Activated T-cell treated with anti-CD3 and anti-CD28 coated beads, Interleukin-2, amount 50 U/mL, for 4 hours (primary cell): ENCODE results near the gene NUP214. TPM values are rescaled to one million over a fixed set of nuclear protein-coding genes. Genes with fewer than 3 reads are reported as not detected.
A peak's percentile ranks its signal among the peaks of the same experiment; 100 is the strongest.

Source experiments
- ATAC-seq, 2 donors: fragments of 200-7000 bp; cut with Tn5 transposase; one replicate each; pipeline ENCODE4 v1.10.0; 2021
- DNase-seq: peaks from one replicate; pipeline ENCODE4 v3.0.0-alpha.2; 2020
- H3K27me3 Mint-ChIP-seq: one replicate; pipeline ENCODE4 v1.8.0; 2021; ENCODE audit warnings: low read depth, mixed read lengths
- H3K36me3 Mint-ChIP-seq: one replicate; pipeline ENCODE4 v1.8.0; 2022; ENCODE audit warnings: mixed read lengths; ENCODE audit not compliant: insufficient read depth
- H3K4me1 Mint-ChIP-seq: one replicate; pipeline ENCODE4 v1.8.0; 2021; ENCODE audit warnings: low read depth, mixed read lengths
- H3K4me3 Mint-ChIP-seq: one replicate; pipeline ENCODE4 v1.8.0; 2021; ENCODE audit warnings: mild to moderate bottlenecking, moderate library complexity, mixed read lengths
- H3K9me3 Mint-ChIP-seq: one replicate; pipeline ENCODE4 v1.8.0; 2021; ENCODE audit warnings: mixed read lengths
- total RNA-seq, 3 donors: library from RNA; stranded (reverse); gene quantifications; one replicate each; pipeline ENCODE4 v1.2.1, GENCODE V29; 2021

The NUP214 gene
- total RNA-seq, 3 donors from 2014 or later: 69.7 to 78.6 (median 76.3) TPM

DNA sequence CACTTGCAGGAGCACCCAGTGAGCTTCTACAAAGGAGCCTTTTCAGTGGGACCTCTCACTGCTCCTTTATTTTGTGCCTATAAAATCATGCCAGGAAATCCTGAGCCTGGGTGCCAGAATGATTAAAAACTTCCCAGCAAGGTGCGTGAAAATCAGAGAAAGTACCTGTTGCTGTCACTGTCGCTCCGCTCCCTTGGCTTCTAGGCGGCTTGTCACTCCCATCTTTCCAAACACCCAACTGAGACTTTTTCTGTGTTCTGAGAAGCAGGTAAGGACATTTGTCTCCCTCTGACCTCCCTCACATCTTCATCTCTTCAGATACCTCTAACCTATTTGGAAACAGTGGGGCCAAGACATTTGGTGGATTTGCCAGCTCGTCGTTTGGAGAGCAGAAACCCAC lies 97.1 kb downstream of the NUP214 start:
- DNase-seq (no peak), ATAC-seq (no peak)
- Mint-ChIP-seq H3K4me1 (peaks cover 2% of the 10 kb centered on the region), H3K9me3 (no peaks in the 10 kb centered on the region), H3K27me3 (no peaks in the 10 kb centered on the region), H3K36me3 (peaks cover 38% of the 10 kb centered on the region), H3K4me3 (no peak overlapping the region)

DNA sequence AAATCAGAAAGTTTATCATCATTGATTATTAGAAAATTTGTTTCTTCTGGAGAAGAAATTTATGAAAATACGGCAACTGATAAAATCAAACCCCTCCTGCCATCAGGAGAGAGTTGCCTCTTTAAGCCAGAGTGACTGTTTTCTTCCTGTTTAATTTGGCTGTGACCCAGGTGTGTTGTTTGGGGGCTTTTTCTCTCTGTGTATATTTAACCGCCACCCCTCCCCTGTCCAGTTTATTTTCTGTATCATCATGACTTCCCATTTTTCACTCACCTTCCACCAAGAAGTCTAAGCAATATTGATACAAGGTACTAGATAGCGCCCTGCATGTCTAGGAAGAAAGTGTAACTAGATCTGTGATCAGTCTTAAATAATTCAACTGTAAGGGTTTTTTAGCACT lies 100.8 kb downstream of the NUP214 start:
- Mint-ChIP-seq H3K36me3 (peaks cover 32% of the 10 kb centered on the region), H3K4me1 (peaks cover 6% of the 10 kb centered on the region), H3K27me3 (no peaks in the 10 kb centered on the region), H3K9me3 (no peaks in the 10 kb centered on the region), H3K4me3 (no peak overlapping the region)
- no peak for ATAC-seq
- DNase-seq: no peak

DNA sequence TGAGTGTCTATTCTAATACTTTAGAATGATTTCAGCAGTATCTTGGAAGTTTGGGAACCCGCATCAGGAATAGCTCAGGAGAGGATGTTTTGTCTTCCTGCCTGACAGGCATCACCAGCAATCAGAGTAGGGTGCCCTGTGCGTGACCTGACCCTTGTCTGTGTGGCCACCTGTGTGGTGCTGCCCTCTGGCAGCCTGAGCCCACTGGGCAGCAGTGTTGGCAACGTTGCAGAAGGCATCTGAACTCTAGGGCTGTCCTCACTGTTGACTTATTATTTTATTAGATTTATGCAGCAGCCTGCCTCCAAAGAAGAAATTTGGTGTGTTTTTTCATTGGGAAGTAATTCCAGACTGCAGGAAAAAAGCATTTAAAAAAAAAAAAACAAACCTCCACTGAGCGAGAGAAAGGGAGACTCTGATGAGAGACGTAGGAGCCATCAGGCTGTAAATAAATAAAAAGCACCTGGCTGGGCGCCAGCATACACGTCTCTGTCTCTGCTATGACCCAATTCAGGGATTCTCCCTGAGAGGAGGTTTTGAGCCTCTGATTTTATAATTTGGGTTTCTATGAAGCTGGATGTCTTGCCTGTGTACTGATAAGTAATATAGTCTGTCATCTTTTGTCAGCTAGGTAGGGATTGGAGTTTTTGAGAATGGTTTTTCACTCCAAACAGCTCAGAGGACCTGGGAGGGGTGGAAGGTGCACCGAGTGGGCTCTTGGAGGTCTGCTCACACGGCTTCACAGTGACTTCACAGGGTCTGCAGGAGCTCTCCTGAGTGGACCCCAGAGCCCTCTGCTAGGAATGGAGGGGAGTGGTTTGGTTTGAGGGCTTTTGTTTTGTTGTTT lies 101.9 kb downstream of the NUP214 start:
- H3K4me1 Mint-ChIP-seq: peaks cover 6% of the 10 kb centered on the region
- peaks cover 36% of the 10 kb centered on the region for H3K36me3 Mint-ChIP-seq
- no peaks in the 10 kb centered on the region for H3K9me3 Mint-ChIP-seq
- H3K4me3 Mint-ChIP-seq: no peak overlapping the region
- no peaks in the 10 kb centered on the region for H3K27me3 Mint-ChIP-seq
- DNase-seq (no peak), ATAC-seq (no peak)

DNA sequence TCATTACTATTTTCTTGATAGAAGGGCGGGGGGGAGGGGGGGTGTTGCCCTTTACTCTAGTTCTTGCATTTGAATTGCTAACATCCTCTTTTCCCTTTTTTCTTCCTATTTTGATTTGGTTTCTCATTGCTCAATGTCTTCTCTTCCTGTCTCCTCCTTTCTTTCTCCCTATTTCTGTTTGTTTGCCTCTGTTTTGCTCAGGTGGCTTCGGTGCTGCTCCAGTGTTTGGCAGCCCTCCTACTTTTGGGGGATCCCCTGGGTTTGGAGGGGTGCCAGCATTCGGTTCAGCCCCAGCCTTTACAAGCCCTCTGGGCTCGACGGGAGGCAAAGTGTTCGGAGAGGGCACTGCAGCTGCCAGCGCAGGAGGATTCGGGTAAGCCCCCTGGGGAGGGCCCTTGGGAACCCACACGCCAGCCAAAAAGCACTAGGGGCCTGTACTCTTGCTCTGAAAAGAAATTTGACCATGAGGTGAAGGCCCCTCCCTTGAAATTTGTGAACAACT lies 102.6 kb downstream of the NUP214 start:
- Mint-ChIP-seq H3K4me1 (peaks cover 6% of the 10 kb centered on the region), H3K36me3 (peaks cover 33% of the 10 kb centered on the region), H3K4me3 (no peak overlapping the region), H3K27me3 (no peaks in the 10 kb centered on the region), H3K9me3 (no peaks in the 10 kb centered on the region)
- DNase-seq (no peak), ATAC-seq (no peak)

DNA sequence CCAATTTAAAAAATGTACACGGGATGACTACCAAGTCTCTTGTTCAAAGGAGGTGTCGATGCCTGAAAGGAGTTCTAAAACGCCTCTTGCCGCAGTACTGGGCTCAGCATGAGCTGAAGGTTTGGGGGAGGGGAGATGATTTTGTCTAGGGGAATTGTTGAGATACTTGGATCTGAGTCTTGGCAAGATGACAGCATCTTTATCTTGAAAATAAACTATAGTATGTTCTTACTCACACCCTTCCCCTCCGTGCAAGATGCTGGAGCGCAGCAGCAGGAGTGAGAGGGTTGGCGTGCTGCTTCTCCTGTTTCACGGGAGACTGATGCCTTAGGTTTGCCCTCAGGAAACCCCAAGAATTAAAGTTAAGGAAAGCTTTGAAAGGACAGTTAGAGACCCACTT lies 103.6 kb downstream of the NUP214 start:
- ATAC-seq: no peak
- Mint-ChIP-seq H3K27me3 (no peaks in the 10 kb centered on the region), H3K4me3 (no peak overlapping the region), H3K9me3 (no peaks in the 10 kb centered on the region), H3K4me1 (peaks cover 15% of the 10 kb centered on the region), H3K36me3 (peaks cover 35% of the 10 kb centered on the region)
- DNase-seq: no peak

DNA sequence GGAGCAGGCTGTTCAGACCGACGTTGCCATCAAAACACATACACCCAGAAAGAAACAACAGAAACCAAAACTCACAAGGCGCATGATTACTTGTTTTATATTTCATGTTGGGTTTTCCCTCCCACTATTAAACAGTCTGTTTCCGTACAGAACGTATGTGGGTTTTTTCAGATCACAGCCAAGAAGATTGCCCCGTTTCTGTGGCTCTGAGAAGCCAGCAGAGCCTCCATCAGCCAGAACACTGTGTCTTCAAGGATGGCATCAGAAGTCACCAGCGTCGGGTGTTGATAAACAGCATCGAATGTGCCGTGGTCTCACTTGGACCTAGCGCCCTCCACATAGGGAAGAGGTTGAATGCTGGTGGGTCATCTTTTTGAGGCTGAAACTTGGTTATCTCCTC lies 108.2 kb downstream of the NUP214 start:
- no peak for DNase-seq
- Mint-ChIP-seq H3K4me1 (peaks cover 40% of the 10 kb centered on the region), H3K4me3 (peak overlapping the region; percentile 66), H3K9me3 (no peaks in the 10 kb centered on the region), H3K27me3 (no peaks in the 10 kb centered on the region), H3K36me3 (peaks cover 26% of the 10 kb centered on the region)
- peak; percentile 15 to 44 for ATAC-seq

DNA sequence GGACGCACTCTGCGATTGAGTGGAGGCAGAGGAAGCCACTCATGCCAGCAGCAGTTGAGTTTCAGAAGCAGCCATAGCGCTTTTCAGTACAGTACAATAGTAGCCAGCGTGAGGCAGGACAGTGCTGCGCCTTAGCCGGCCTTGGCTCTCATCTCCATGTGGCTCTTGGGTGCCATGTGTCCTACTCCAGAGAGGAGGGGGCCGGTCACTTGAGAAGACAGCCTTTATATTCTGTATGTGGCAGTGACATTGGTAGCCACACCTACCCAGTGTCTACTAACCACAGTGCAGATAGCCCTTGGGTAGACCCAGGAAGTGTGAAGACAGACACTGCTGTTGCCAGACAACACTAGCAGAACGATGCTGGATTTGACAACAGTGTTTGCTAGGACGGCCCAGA lies 108.6 kb downstream of the NUP214 start:
- Mint-ChIP-seq H3K4me1 (peaks cover 42% of the 10 kb centered on the region), H3K36me3 (peaks cover 26% of the 10 kb centered on the region), H3K9me3 (no peaks in the 10 kb centered on the region), H3K27me3 (no peaks in the 10 kb centered on the region), H3K4me3 (peak overlapping the region; percentile 66)
- ATAC-seq (no peak), DNase-seq (no peak)

DNA sequence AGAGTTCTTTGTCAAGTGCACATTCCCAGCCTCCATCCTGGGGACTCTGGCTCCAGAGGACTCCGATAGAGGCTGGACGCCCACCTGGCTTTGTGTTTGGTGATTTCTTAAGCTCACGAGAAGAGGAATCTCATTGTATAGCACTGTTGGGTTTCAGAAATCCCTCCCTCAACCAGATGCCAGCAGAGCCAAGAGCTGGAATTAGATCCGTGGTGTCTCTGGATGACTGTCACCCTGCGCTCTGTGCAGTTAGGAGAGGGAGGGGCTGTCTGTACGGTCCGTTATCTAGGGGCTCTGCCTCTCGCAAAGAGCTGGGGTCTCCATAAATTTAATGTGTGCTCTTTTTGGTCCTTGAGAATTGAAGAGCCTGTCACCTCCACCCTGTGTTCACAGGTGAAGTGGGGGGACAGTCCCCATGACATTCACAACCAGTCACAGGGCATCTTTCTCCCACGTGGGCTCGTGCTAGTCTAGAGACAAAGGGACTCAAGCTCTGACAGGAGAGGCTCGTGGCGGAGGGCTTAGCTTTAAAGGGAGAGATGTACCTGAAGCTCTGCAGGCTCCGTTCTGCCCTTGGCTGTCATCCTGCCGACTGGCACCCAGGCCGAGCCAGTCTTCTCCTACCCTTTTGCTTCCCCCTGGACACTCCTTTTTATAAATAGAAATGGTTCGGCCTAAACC lies 109.6 kb downstream of the NUP214 start:
- H3K36me3 Mint-ChIP-seq: peaks cover 24% of the 10 kb centered on the region
- peaks cover 49% of the 10 kb centered on the region for H3K4me1 Mint-ChIP-seq
- no peak overlapping the region for H3K4me3 Mint-ChIP-seq
- no peaks in the 10 kb centered on the region for H3K9me3 Mint-ChIP-seq
- no peak for ATAC-seq
- no peaks in the 10 kb centered on the region for H3K27me3 Mint-ChIP-seq
- no peak for DNase-seq

DNA sequence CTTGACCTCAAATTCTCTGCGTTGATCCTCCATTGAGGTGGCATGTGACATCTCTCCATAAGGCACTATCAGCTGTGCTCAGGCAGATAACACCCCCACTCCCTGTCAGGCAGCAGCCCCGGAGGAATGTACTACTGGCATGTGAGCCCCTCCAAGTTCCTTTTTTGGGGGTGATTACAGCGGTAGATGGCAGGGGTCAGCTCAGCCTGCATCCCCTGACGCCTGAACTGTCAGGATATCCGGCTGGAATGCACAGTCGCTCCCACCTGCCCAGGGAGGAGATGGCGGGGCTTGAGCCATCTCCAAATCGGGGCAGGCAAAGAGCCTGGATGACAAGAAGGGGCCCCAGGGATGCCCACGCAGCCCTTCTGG lies 110.1 kb downstream of the NUP214 start:
- H3K4me1 Mint-ChIP-seq: peaks cover 51% of the 10 kb centered on the region
- peaks cover 19% of the 10 kb centered on the region for H3K36me3 Mint-ChIP-seq
- H3K4me3 Mint-ChIP-seq: no peak overlapping the region
- DNase-seq (no peak), ATAC-seq (no peak)
- H3K27me3 Mint-ChIP-seq: no peaks in the 10 kb centered on the region
- no peaks in the 10 kb centered on the region for H3K9me3 Mint-ChIP-seq

DNA sequence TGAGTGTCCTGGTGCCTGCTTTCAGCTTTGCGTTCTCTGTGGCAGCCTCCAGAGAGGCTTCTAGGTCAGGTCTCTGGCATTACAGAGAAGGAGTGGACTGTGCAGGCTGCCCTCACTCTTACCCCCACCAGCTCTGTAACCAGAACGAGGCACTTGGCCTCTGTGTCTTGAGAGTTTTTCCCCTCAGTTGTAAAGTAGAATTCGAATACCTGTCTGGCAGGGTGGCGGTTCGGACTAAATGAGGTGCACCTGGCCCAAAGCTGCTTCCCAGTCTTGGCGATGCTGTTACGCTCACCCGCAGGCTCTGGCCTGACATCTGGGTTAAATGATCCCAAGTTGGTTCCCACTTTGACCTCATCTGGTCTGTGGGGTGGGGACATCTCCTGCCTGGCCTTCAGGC lies 110.8 kb downstream of the NUP214 start:
- no peak overlapping the region for H3K4me3 Mint-ChIP-seq
- H3K27me3 Mint-ChIP-seq: no peaks in the 10 kb centered on the region
- H3K4me1 Mint-ChIP-seq: peaks cover 51% of the 10 kb centered on the region

DNA sequence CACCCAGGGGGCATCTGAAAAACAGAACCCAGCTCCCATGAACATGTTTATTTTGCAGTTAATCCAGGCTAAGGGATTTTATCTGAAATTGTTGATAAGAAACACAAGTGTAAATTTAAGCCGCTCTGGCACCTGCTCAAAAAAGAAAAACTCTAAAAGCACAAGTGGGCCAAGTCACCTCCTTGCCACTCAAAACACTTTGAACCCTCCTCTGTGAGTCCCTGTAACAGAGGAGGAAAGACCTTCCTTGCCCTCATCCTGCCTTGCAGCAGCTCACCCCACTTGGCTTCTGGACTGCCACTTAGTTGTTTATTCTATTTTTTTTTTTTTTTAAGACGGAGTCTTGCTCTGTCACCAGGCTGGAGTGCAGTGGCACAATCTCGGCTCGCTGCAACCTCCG lies 111.4 kb downstream of the NUP214 start:
- no peaks in the 10 kb centered on the region for H3K27me3 Mint-ChIP-seq
- DNase-seq: no peak
- peaks cover 14% of the 10 kb centered on the region for H3K36me3 Mint-ChIP-seq
- peaks cover 51% of the 10 kb centered on the region for H3K4me1 Mint-ChIP-seq
- H3K4me3 Mint-ChIP-seq: no peak overlapping the region
- H3K9me3 Mint-ChIP-seq: no peaks in the 10 kb centered on the region
- no peak for ATAC-seq

More for the DNA sequence above, 110.8 kb downstream of the NUP214 start:
- Mint-ChIP-seq H3K36me3 (peaks cover 16% of the 10 kb centered on the region), H3K9me3 (no peaks in the 10 kb centered on the region)
- ATAC-seq (no peak), DNase-seq (no peak)

DNA sequence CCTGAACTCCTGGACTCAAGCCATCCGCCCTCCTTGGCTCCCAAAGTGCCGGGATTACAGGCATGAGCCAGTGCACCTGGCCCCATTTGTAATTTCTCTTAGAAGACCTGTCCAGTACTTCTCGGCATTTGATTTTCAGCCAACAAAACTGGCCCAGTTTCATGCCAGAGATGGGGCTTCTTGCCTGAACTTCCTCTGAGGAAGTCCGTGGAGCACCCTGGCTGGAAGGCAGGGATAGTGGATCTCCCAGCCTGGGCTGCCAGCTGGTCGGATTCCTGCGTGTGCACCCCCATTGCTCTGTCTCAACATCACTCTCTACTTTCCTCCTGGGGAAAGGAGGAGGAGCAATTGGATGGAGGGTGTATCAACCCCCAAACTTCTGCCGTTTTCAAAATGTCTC lies 111.9 kb downstream of the NUP214 start:
- ATAC-seq (no peak), DNase-seq (no peak)
- Mint-ChIP-seq H3K9me3 (no peaks in the 10 kb centered on the region), H3K27me3 (no peaks in the 10 kb centered on the region), H3K4me1 (peaks cover 51% of the 10 kb centered on the region), H3K4me3 (peak overlapping the region; percentile 21), H3K36me3 (peaks cover 10% of the 10 kb centered on the region)

DNA sequence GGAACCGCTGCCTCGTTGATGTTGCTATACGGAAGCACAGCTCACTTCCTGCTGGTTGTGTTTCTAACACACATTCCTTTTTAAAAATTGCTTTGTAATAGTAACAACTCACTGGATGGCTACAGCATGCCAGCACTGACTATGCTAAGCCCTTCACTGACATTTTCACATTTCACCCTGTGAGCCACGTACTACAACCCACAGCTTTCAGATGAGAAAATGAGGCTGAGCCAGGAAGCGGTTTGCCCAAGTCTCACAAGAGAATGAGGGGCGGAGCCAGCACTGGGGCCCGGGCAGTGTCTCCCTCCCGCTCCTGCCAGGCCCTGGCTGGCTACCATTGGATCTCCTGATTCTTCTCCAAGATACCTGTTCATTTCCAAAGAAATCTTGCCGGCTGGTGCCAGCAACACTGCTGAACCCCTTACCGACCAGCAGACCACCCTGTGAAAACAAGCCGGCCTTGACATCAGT lies 112.6 kb downstream of the NUP214 start:
- Mint-ChIP-seq H3K27me3 (no peaks in the 10 kb centered on the region), H3K9me3 (peaks cover 2% of the 10 kb centered on the region), H3K36me3 (peaks cover 8% of the 10 kb centered on the region), H3K4me1 (peaks cover 51% of the 10 kb centered on the region), H3K4me3 (peak overlapping the region; percentile 77)
- ATAC-seq (peak; percentile 96 to 97), DNase-seq (peak; percentile 79)

DNA sequence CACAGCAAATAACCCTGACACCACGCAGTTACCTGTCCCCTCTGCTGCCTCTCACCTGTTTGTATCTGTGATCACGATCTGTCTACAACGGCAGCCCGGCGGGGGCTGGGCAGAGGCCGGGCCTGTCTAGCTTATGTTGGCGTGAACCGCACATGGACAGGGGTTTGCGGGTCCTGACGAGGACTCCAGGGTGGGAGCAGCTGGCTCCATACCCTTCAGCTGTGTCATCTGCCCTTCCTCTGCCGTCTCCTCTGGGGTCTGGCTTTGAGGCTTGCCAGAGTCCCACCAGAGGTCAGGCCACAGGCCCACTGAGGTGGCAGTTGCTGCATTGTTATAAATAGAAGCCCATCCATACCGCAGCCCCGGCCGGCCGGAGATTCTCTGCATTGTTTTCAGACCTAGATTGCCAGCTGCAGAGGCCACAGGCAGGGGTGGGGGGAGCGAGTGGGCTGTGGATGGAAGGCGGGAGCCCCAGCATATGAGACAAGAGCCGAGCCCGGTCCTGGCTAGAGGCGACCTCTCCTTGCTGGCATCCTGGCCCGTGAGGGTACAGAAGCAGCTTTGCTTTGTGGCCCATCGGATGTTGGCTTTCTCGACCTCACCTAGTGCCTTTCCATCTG lies 113.1 kb downstream of the NUP214 start:
- no peaks in the 10 kb centered on the region for H3K27me3 Mint-ChIP-seq
- H3K9me3 Mint-ChIP-seq: peaks cover 3% of the 10 kb centered on the region
- peaks cover 8% of the 10 kb centered on the region for H3K36me3 Mint-ChIP-seq
- H3K4me3 Mint-ChIP-seq: peak overlapping the region; percentile 77
- ATAC-seq (peak; percentile 6 to 11), DNase-seq (no peak)
- H3K4me1 Mint-ChIP-seq: peaks cover 47% of the 10 kb centered on the region
